Pancreas (tissue), 10 donors: Measurements from ENCODE around the gene ETFB. TPM values are rescaled to one million over a fixed set of nuclear protein-coding genes. Genes with fewer than 3 reads are reported as not detected.

Source experiments
- ATAC-seq, 4 donors: fragments of 200-7000 bp; cut with Tn5 transposase; one replicate each; pipeline versions ENCODE4 v1.8.0 to v1.9.1; 2020; ENCODE audit warnings: mild to moderate bottlenecking in 4 of 4, moderate library complexity in 4 of 4
- DNase-seq, 6 donors: peaks; one replicate each; pipeline ENCODE4 v3.0.0-alpha.2; 2020
- FAIRE-seq: peaks from 2 replicates; lab custom pipeline; 2012; peaks lifted over from hg19 to GRCh38; lab: Jason Lieb, UNC
- H3K27ac ChIP-seq, 4 donors: fragments of 200-600 bp; sonication (generic); 1 replicate in 3 of 4; 2 replicates in 1 of 4; pipeline versions ENCODE4 v1.5.0 to v1.8.0; 2020
- H3K27me3 ChIP-seq, 4 donors: fragments of 200-600 bp; one replicate each; pipeline ENCODE4 v1.8.0; 2021
- H3K36me3 ChIP-seq, 3 donors: fragments of 200-600 bp; sonication (generic) in 1 of 3; one replicate each; pipeline versions ENCODE4 v1.5.0 to v1.8.0; 2020 to 2021
- H3K4me1 ChIP-seq, 3 donors: fragments of 200-600 bp; one replicate each; pipeline ENCODE4 v1.8.0; 2021
- H3K4me3 ChIP-seq, 4 donors: fragments of 200-600 bp; sonication (generic) in 2 of 4; one replicate each; pipeline versions ENCODE4 v1.5.0 to v1.8.0; 2020 to 2021
- H3K9me3 ChIP-seq, 4 donors: fragments of 200-600 bp; one replicate each; pipeline ENCODE4 v1.8.0; 2021
- WGBS, 2 donors: extraction: QIAGEN DNeasy Blood & Tissue Kit; methylation state at CpG; one replicate each; pipeline ENCODE4 v1.1.7; 2013; 5-methylcytosine and 5-hydroxymethylcytosine counted together
- intact Hi-C, 3 donors: fragments of 100-400 bp; cut with DNase I; formaldehyde crosslinking; loops; one replicate each; pipeline versions ENCODE4 v1.11.1 to v1.14.2; 2022
- polyA plus RNA-seq, 2 donors: library from polyadenylated mRNA; stranded (reverse); fragments of 200-250 nt; gene quantifications; one replicate each; pipeline ENCODE4 v1.2.3, GENCODE V29; 2013
- total RNA-seq, 6 donors: library from RNA; stranded (reverse); fragmentation: NEBNext Ultra II Directional in 4 of 6; extraction: Animal tissue kit (Norgen Biotek cat#: 25700) in 4 of 6; gene quantifications; one replicate each; pipeline versions ENCODE4 v1.2.1 to v1.2.4, GENCODE V29; 2021 to 2023
- TF ChIP-seq, protein P1 (sequence below), 4 donors: fragments of 200-600 bp; sonication (generic) in 3 of 4; IDR thresholded peaks; one replicate each; pipeline versions ENCODE4 v1.5.0 to v1.8.0; 2021; ENCODE audit warnings: antibody characterized with exemption in 4 of 4
- donor health status: healthy with polysubstance abuse.
- donor health status: DM: no; HTN: no; CAD: no; lungs with moderate emphysema.
- donor health status: DM: no; HTN: no; CAD: no.
- donor health status: control.
- donor health status: control.
- donor health status: Bipolar disorder and iron deficiency.
- donor health status: DM: yes; HTN: yes; CAD: no.
- donor health status: DM: no; HTN: no; CAD: no.
- donor health status: DM: no; HTN: no; CAD: no.
- donor health status: DM: yes; HTN: yes; CAD: no.

ETFB gene
- total and polyA plus RNA-seq, 8 donors, result 34.0 to 77.4 (median 47.6) TPM

DNA sequence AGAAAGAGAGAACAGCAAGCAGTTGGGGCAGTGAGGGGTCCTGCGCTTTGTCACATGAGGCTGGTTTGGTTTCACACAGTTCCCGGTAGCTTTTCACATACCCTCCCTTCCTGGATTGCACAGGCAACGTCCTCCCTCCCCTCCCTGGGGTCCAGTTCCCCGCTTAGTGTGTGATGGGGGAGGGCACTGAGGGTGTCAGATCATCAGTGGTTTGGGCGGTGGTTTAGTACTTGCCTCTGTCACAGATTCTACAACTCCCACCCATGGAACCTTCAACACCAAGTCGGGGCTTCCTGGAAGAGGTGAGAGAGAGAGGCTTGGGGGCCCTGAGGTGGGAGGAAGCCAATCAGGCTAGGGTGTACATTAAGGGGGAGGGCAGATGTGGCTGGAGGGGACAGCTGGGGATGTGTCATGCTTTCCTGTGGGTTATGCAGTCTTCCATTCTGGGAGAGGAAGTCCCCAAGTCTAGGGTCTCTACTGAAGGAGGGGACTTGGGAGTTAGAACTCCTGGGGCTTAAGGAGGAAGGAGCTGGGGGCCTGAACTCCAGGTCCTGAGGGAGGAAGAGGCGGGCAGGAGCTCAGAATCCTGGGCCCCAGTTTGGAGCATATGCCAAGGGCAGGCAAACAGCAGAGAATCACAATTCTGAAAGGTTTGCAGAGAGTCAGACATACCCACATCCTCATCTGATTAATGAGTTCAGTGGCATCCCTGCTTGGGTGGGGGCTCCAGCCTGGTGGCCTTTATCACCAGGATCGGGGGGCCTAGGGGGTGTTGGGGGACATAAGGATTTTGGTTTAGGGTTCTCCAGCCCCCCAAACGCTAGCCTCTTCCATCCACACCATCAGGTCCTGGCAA is 6.7 kb upstream of the ETFB start, which contains the start of gene NKG7:
Gene NKG7, minus strand, starts transcription at position 6 of the 856 bp plus-strand sequence. CDS start 119 bp downstream, outside the sequence.
- intact Hi-C loops, result no loop called here
- DNase-seq, result no peak
- Histone ChIP-seq H3K36me3 (no peaks in the 10 kb centered on the region), H3K4me1 (no peaks in the 10 kb centered on the region), H3K4me3 (no peak within 1 kb of the TSS), H3K9me3 (no peaks in the 10 kb centered on the region), H3K27ac (no peak within 1 kb of the TSS), H3K27me3 (no peaks in the 10 kb centered on the region)
- WGBS, 2 donors, result 34 to 46% methylated on average over 9 of the region's 9 CpGs
- FAIRE-seq, result no peak
- TF ChIP-seq, protein P1, sequence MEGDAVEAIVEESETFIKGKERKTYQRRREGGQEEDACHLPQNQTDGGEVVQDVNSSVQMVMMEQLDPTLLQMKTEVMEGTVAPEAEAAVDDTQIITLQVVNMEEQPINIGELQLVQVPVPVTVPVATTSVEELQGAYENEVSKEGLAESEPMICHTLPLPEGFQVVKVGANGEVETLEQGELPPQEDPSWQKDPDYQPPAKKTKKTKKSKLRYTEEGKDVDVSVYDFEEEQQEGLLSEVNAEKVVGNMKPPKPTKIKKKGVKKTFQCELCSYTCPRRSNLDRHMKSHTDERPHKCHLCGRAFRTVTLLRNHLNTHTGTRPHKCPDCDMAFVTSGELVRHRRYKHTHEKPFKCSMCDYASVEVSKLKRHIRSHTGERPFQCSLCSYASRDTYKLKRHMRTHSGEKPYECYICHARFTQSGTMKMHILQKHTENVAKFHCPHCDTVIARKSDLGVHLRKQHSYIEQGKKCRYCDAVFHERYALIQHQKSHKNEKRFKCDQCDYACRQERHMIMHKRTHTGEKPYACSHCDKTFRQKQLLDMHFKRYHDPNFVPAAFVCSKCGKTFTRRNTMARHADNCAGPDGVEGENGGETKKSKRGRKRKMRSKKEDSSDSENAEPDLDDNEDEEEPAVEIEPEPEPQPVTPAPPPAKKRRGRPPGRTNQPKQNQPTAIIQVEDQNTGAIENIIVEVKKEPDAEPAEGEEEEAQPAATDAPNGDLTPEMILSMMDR (IDR thresholded peaks at IDR 0.05), result no peak
- no peak for ATAC-seq

DNA sequence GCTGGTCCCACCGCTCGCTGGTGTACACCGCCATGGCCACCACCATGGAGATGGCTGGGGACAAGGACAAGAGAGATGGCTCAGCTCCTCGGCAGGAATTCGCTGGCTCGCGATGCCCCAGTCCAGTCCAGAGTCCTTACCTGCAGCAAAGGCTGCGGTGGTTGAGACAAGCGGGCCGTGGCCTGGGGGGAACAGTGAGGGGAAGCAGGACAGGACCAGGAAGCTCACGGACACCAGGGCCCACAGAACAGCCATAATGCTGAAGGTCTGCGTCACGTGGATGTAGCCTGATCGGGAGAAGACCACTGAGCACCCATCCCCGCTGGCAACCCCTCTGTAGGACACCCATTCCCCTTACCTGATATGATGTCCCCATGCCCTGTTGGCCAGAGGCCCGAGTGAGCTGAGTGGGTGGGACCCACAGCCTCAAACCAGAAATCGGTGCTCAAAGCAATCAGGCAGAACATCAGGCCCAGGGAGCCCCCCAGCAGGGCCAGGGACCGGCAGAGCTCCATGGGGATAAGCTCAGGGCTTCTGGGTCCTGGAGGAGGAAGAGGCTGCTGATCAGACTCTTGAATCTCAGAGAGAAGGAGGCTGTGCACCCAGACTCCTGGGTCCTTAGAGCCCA is 5.9 kb upstream of the ETFB start:
- Histone ChIP-seq H3K4me3 (no peak overlapping the region), H3K27me3 (no peaks in the 10 kb centered on the region), H3K36me3 (no peaks in the 10 kb centered on the region), H3K9me3 (no peaks in the 10 kb centered on the region), H3K4me1 (no peaks in the 10 kb centered on the region), H3K27ac (no peak overlapping the region)
- intact Hi-C loops, result no loop called here
- FAIRE-seq (no peak), ATAC-seq (no peak), DNase-seq (no peak)
- TF ChIP-seq, protein P1 (IDR thresholded peaks at IDR 0.05), result no peak
- WGBS, 2 donors, result 64 to 71% methylated on average over 18 of the region's 18 CpGs

DNA sequence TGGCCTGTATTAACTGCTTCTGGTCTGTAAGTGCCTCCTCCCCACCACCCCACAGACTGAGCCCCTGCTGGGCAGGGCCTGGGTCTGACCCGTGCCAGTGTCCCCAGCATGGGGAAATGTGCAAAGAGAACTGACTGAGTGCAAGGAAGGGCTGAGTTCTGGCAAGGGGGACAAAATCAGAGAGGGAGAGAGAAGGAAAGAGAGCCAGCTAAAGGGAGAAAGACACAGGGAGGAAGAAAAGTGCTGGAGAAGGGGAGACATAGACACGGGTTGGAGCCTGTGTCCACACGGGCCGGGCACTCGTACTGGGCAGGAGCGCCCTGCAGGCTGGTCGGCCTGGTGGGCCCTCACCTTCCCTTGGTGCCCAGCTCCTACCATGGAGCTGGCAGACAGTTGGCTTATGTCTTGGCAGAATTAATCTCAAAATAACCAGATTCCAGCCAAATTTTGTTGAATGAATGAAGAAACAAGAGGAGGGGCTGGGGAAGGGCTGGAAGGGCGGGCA is 5.0 kb upstream of the ETFB start:
- Histone ChIP-seq H3K4me1 (no peaks in the 10 kb centered on the region), H3K9me3 (no peaks in the 10 kb centered on the region), H3K4me3 (no peak overlapping the region), H3K27me3 (no peaks in the 10 kb centered on the region), H3K27ac (no peak overlapping the region), H3K36me3 (no peaks in the 10 kb centered on the region)
- TF ChIP-seq, protein P1 (IDR thresholded peaks at IDR 0.05), result no peak
- no peak for DNase-seq
- FAIRE-seq, result no peak
- WGBS, 2 donors, result 60 to 73% methylated on average over 8 of the region's 8 CpGs
- no peak for ATAC-seq
- intact Hi-C loops, result no loop called here

DNA sequence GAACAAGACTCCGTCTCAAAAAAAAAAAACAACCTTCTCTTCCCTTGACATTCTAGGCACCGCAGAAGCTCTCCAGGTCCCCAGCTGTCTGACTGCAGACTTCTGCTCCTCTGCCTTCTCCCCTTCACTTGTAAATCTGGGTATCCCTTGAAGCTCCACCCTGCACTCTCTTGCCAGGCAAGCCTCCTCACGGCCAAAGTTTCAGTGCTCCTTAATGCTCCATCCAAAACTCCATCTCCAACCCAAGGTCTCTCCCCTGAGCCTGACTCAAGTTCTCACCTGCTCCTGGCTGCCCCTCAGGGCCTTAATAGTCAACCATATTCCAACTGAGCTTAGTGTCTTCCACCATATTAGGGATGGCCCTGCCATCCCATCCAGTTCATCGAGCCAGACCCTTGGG is 4.0 kb upstream of the ETFB start:
- DNase-seq (no peak), FAIRE-seq (no peak), ATAC-seq (no peak)
- no peak overlapping the region for H3K27ac ChIP-seq
- no peak overlapping the region for H3K4me3 ChIP-seq
- H3K36me3 ChIP-seq, result no peaks in the 10 kb centered on the region
- H3K9me3 ChIP-seq, result no peaks in the 10 kb centered on the region
- peaks cover under 1 to 3% (median 2%) of the 10 kb centered on the region in 3 donors for H3K4me1 ChIP-seq
- TF ChIP-seq, protein P1 (IDR thresholded peaks at IDR 0.05), result no peak
- intact Hi-C loops, result no loop called here
- H3K27me3 ChIP-seq, result no peaks in the 10 kb centered on the region
- WGBS, 2 donors, result 57 to 69% methylated on average over 4 of the region's 4 CpGs
